Measurements from ENCODE around the gene FAM229B.
"Not testable (repeated sequence)": the region's sequence is repeated elsewhere in the genome, so short reads cannot be mapped to it uniquely, and the experiment has no call there.

FAM229B gene

GRCh38 chr6:112087136-112087911, at the start of gene FAM229B, which contains the start of gene TUBE1:
TSS of gene FAM229B (plus strand) at chr6:112087591. CDS start at chr6:112099284, 11,693 bp downstream.
TSS of gene TUBE1 (minus strand) at chr6:112087482. CDS start at chr6:112087434, 48 bp downstream.
- DNase-seq: peak; percentile 46 to 97 (median 88)

- DNase-seq: peak in 47 of 56 donors; percentile 6 to 78 (median 45)
These were observed 49.6 kb upstream of the FAM229B start for GRCh38 chr6:112037783-112038216.

- DNase-seq: peak in 3 of 56 donors; percentile 12 to 51 (median 29)
These were observed 49.1 kb upstream of the FAM229B start for GRCh38 chr6:112038268-112038667.

- no peak for DNase-seq
These were observed 48.5 kb upstream of the FAM229B start for GRCh38 chr6:112038756-112039430.

- DNase-seq: no peak
These were observed 48.0 kb upstream of the FAM229B start for GRCh38 chr6:112039431-112039770.

- DNase-seq: no peak
These were observed 46.4 kb upstream of the FAM229B start for GRCh38 chr6:112040956-112041355.

- no peak for DNase-seq
These were observed 45.9 kb upstream of the FAM229B start for GRCh38 chr6:112041535-112041934.

GRCh38 chr6:112043032-112044007, 44.1 kb upstream of the FAM229B start:
- peak; percentile 34 to 95 (median 78) for DNase-seq

GRCh38 chr6:112044196-112044595, 43.2 kb upstream of the FAM229B start:
- DNase-seq: no peak

- DNase-seq: no peak
These were observed 42.5 kb upstream of the FAM229B start for GRCh38 chr6:112044856-112045255.

GRCh38 chr6:112047523-112047922, 39.9 kb upstream of the FAM229B start:
- DNase-seq: not testable (repeated sequence)

- no peak for DNase-seq
These were observed 38.2 kb upstream of the FAM229B start for GRCh38 chr6:112049026-112049799.

GRCh38 chr6:112049996-112050395, 37.4 kb upstream of the FAM229B start:
- no peak for DNase-seq

- DNase-seq: no peak
These were observed 37.0 kb upstream of the FAM229B start for GRCh38 chr6:112050429-112050828.

- DNase-seq: not testable (repeated sequence)
These were observed 36.1 kb upstream of the FAM229B start for GRCh38 chr6:112051251-112051740.

- peak in 2 of 56 donors; percentile 10 to 12 for DNase-seq
These were observed 33.4 kb upstream of the FAM229B start, which contains the start of gene CCN6 for GRCh38 chr6:112054001-112054400. TSS of gene CCN6 (plus strand) at chr6:112054104. CDS start at chr6:112054358, 254 bp downstream.

- DNase-seq: no peak
These were observed 32.7 kb upstream of the FAM229B start for GRCh38 chr6:112054555-112055190.

- no peak for DNase-seq
These were observed 29.0 kb upstream of the FAM229B start for GRCh38 chr6:112058243-112059032.

GRCh38 chr6:112061605-112062004, 25.8 kb upstream of the FAM229B start:
- DNase-seq: no peak
